Stomach (tissue), 4 donors: ENCODE results near the gene STAT5A.

Source experiments
- POLR2A ChIP-seq, 4 donors: fragments of 450-650 bp; IDR thresholded peaks; one replicate each; pipeline ENCODE4 v1.6.1; 2016; ENCODE audit warnings: antibody characterized with exemption in 4 of 4, control low read depth in 2 of 4, mild to moderate bottlenecking in 1 of 4, moderate library complexity in 1 of 4
- TF ChIP-seq, protein P1 (sequence below), 7 experiments: fragments of 450-650 bp in 4 of 7; fragments of 200-600 bp in 3 of 7; sonication (generic) in 3 of 7; IDR thresholded peaks; one replicate each; pipeline ENCODE4 v1.5.1; 2016 to 2019; ENCODE audit warnings: antibody characterized with exemption in 7 of 7, control low read depth in 2 of 7, mild to moderate bottlenecking in 1 of 7

DNA sequence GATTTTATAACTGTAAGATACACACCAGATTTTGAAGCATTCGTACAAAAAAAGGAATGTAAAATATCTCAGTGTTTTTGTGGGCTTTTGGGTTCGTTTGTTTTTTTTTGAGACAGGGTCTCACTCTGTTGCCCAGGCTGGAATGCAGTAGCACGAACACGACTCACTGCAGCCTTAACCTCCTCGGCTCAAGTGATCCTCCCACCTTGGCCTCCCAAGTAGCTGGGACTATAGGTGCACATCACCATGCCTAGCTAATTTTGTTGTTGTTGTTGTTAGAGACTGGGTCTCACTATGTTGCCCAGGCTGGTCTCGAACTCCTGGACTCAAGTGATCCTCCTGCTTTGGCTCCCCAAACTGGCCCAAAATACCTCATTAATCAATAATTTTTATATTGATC is 28.0 kb upstream of the STAT5A start:
- TF ChIP-seq POLR2A (IDR thresholded peaks at IDR 0.05) = no peak
- TF ChIP-seq, protein P1, sequence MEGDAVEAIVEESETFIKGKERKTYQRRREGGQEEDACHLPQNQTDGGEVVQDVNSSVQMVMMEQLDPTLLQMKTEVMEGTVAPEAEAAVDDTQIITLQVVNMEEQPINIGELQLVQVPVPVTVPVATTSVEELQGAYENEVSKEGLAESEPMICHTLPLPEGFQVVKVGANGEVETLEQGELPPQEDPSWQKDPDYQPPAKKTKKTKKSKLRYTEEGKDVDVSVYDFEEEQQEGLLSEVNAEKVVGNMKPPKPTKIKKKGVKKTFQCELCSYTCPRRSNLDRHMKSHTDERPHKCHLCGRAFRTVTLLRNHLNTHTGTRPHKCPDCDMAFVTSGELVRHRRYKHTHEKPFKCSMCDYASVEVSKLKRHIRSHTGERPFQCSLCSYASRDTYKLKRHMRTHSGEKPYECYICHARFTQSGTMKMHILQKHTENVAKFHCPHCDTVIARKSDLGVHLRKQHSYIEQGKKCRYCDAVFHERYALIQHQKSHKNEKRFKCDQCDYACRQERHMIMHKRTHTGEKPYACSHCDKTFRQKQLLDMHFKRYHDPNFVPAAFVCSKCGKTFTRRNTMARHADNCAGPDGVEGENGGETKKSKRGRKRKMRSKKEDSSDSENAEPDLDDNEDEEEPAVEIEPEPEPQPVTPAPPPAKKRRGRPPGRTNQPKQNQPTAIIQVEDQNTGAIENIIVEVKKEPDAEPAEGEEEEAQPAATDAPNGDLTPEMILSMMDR (IDR thresholded peaks at IDR 0.05) = no peak
